MG63 (cell line): ENCODE measurements around the gene FAM184A. TPM values are rescaled to one million over a fixed set of nuclear protein-coding genes. Genes with fewer than 3 reads are reported as not detected.
"Not testable (repeated sequence)": the region's sequence is repeated elsewhere in the genome, so short reads cannot be mapped to it uniquely, and the experiment has no call there.

Experiments used
- DNase-seq: peaks from one replicate; pipeline ENCODE4 v3.0.0-alpha.2; 2020
- H3K27me3 ChIP-seq: fragments of 250-450 bp; sonication (Bioruptor Pico); 2 replicates; pipeline ENCODE4 v1.5.1; 2020; ENCODE audit warnings: mild to moderate bottlenecking, moderate library complexity
- H3K36me3 ChIP-seq: fragments of 250-450 bp; sonication (Bioruptor Pico); 2 replicates; pipeline ENCODE4 v1.5.1; 2020; ENCODE audit warnings: mild to moderate bottlenecking, moderate library complexity
- H3K4me3 ChIP-seq: fragments of 250-450 bp; sonication (Bioruptor Pico); 2 replicates; pipeline ENCODE4 v1.5.1; 2020; ENCODE audit warnings: mild to moderate bottlenecking, moderate library complexity
- H3K9me3 ChIP-seq: fragments of 250-450 bp; sonication (Bioruptor Pico); 2 replicates; pipeline ENCODE4 v1.5.1; 2020; ENCODE audit warnings: mild to moderate bottlenecking, moderate library complexity
- total RNA-seq: library from RNA; depleted of rRNA; stranded (reverse); fragments of >200 nt; shearing (Covaris generic); gene quantifications from 2 replicates; pipeline ENCODE4 v1.2.3, GENCODE V29; 2014; ENCODE audit warnings: low replicate concordance

Gene FAM184A
- total RNA-seq, 1 experiment from 2014 or later: 0.13 TPM

DNA sequence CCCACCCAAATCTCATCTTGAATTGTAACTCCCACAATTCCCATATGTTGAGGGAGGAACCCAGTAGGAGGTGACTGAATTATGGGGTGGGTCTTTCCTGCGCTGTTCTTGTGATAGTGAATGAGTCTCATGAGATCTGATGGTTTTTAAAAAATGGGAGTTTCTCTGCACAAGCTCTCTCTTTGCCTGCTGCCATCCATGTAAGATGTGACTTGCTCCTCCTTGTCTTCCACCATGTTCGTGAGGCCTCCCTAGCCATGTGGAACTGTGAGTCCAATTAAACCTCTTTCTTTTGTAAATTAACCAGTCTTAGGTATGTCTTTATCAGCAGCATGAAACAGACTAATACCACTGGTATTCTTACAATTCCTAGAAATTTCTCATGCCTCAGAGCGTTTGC, 69.2 kb downstream of the FAM184A start:
- H3K9me3 ChIP-seq, H3K4me3 ChIP-seq, DNase-seq, H3K27me3 ChIP-seq, H3K36me3 ChIP-seq: not testable (repeated sequence)

DNA sequence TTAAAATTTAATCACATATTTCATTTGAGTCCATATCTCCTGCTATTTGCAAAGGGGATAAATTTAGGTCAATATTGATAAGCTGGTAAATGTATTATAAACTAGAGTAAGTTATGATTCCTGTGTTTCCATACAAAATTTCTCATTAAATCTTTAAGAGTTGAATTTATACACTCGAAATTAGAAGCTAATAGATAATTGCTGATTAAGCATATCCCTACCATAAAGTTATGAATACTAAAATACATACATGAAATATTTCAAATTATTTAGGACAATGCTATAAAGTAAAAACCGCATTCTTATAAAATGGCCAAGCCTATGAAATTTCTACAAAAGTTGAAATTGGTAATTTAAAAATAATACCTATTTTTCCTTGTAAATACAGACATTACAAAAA, 71.5 kb downstream of the FAM184A start:
- no peak for DNase-seq

DNA sequence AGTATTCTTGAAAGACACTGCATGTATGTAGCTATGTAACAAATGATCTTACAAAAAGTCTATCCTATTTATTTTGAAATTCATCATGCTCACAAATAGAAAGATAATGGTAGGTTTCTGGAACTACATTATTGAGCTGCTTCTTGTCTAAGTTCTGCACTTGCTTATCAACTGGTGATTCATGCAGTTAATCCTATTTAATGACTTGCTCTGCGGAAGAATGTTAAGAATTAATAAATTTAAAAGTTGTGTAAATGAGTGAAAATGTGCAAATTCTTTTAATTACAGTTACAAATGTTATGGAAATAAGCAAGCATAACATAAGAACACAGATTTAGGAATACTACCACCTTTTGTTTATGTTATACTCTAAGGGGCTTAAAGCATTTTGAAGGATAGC, 76.4 kb downstream of the FAM184A start:
- no peak overlapping the region for H3K4me3 ChIP-seq
- H3K27me3 ChIP-seq: no peaks in the 10 kb centered on the region
- no peaks in the 10 kb centered on the region for H3K36me3 ChIP-seq
- no peaks in the 10 kb centered on the region for H3K9me3 ChIP-seq
- no peak for DNase-seq

More for the DNA sequence above, 71.5 kb downstream of the FAM184A start:
- no peak overlapping the region for H3K4me3 ChIP-seq
- no peaks in the 10 kb centered on the region for H3K9me3 ChIP-seq
- no peaks in the 10 kb centered on the region for H3K36me3 ChIP-seq
- peaks cover 3% of the 10 kb centered on the region; the same call in 1 of the 2 replicates for H3K27me3 ChIP-seq

GRCh38 chr6:118999494-119000040, 78.9 kb downstream of the FAM184A start:
- Histone ChIP-seq H3K36me3 (no peaks in the 10 kb centered on the region), H3K9me3 (no peaks in the 10 kb centered on the region), H3K4me3 (no peak overlapping the region), H3K27me3 (no peaks in the 10 kb centered on the region)
- DNase-seq: no peak

- DNase-seq: not testable (repeated sequence)
Observed at GRCh38 chr6:118997426-118997825, 81.0 kb downstream of the FAM184A start.

DNA sequence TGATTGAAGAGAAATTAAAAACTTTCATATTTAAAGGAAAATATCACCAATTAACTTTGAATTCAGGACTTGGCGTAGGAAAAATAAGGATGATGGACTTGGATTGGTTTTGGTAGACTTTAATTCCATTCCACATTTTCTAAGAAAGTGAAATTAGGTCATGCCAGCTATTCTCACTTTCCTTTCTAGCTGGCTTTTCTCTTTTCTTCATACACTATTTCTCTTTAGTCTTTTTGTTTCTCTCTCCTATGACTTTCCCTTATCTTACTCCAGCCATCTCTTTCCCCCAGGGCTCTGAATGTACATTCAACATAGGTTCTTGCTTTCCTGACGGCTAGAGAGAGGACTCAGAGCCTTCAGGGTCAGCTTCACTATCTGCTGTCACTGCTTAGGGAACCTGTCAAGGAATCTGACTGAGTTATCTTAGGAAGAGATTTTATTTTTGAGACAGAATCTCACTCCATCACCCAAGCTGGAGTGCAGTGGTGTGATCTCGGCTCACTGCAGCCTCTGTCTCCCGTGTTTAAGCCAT, 82.1 kb downstream of the FAM184A start:
- no peaks in the 10 kb centered on the region for H3K9me3 ChIP-seq
- no peak overlapping the region for H3K4me3 ChIP-seq
- no peaks in the 10 kb centered on the region for H3K36me3 ChIP-seq
- DNase-seq: no peak
- no peaks in the 10 kb centered on the region for H3K27me3 ChIP-seq

More at GRCh38 chr6:118997426-118997825, 81.0 kb downstream of the FAM184A start:
- not testable (repeated sequence) for H3K9me3 ChIP-seq, H3K4me3 ChIP-seq, H3K27me3 ChIP-seq, H3K36me3 ChIP-seq

DNA sequence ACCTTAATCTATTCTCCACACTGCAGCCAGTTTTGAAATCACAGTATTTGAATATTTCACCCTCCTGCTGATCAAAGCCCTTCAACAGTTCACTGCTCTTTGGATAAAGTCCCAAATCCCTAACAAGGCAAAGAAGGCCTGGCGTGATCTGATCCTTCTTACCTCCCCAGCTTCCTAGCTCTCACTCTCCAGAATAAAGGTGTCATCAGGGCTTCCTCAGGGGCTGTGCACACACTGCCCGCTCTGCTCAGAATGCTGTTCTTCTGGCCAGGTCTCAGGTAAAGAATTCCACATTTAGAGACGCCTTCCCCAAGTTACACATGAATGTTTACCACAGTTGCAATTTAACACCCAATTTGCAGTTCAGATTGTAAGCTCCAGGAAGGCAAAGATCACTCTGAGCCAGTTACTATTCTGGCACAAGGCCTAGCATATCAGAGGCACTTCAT, 84.6 kb downstream of the FAM184A start:
- Histone ChIP-seq H3K9me3 (no peaks in the 10 kb centered on the region), H3K4me3 (no peak overlapping the region), H3K27me3 (no peaks in the 10 kb centered on the region), H3K36me3 (no peaks in the 10 kb centered on the region)
- no peak for DNase-seq

GRCh38 chr6:118993358-118993757, 85.1 kb downstream of the FAM184A start:
- H3K27me3 ChIP-seq: no peaks in the 10 kb centered on the region
- no peak for DNase-seq
- no peaks in the 10 kb centered on the region for H3K9me3 ChIP-seq
- no peak overlapping the region for H3K4me3 ChIP-seq
- H3K36me3 ChIP-seq: no peaks in the 10 kb centered on the region

GRCh38 chr6:118992186-118992795, 86.2 kb downstream of the FAM184A start:
- H3K27me3 ChIP-seq: no peaks in the 10 kb centered on the region
- H3K4me3 ChIP-seq: no peak overlapping the region
- no peaks in the 10 kb centered on the region for H3K36me3 ChIP-seq
- DNase-seq: no peak
- no peaks in the 10 kb centered on the region for H3K9me3 ChIP-seq

GRCh38 chr6:118986312-118986711, 92.2 kb downstream of the FAM184A start:
- H3K9me3 ChIP-seq: no peaks in the 10 kb centered on the region

DNA sequence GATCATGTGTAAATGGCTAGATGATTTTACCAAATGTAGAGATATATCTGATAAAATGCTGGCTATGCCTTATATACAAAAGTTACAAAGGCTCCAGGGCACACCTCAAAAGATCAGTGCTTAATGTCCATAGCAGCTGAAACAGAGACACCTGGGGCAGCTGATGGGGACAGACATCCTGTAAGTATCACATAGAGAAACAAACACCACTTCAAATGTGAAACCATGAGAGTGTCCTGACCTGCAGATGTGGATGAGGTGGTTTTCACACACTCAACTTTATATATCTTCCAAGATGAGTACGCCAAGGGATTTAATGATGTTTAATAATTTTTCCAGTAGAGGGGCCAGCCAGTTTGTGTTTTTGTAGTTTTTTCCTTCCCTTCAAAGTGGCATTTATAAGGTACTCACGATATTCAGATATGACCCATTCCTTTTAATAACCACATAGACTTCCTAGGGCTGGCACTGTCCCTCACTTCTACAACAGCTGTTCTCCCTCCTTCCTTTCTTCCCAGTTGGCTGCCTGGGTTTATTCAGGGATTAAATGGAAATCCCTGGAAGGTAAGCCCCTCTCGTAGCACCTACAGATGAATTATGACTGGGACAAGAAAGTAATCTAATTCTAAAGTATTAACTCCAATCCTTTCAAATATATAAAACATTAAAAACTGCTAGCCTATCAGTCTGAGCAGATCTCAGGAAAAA, 93.2 kb downstream of the FAM184A start:
- no peak for DNase-seq
- Histone ChIP-seq H3K36me3 (no peaks in the 10 kb centered on the region), H3K9me3 (no peaks in the 10 kb centered on the region), H3K4me3 (no peak overlapping the region), H3K27me3 (no peaks in the 10 kb centered on the region)

More at GRCh38 chr6:118986312-118986711, 92.2 kb downstream of the FAM184A start:
- Histone ChIP-seq H3K36me3 (no peaks in the 10 kb centered on the region), H3K4me3 (no peak overlapping the region), H3K27me3 (no peaks in the 10 kb centered on the region)
- DNase-seq: no peak

DNA sequence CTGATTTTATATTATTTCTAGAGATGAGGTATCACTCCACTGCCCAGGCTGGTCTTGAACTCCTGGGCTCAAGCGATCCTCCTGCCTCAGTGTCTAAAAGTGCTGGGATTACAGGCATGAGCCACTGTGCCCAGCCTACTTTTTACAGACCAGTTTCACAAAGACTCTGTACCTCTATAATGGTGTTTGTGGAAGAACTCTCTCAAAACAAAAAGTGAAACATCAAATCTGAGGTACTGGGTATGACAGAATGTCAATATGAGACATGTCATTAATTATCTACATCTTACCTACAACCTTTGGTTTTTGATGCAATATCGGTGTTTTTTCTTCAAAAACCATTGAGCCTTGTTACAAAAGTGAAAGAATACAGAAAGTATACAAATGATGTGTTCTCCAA, 94.1 kb downstream of the FAM184A start:
- DNase-seq: no peak
- H3K27me3 ChIP-seq: no peaks in the 10 kb centered on the region
- H3K36me3 ChIP-seq: no peaks in the 10 kb centered on the region

DNA sequence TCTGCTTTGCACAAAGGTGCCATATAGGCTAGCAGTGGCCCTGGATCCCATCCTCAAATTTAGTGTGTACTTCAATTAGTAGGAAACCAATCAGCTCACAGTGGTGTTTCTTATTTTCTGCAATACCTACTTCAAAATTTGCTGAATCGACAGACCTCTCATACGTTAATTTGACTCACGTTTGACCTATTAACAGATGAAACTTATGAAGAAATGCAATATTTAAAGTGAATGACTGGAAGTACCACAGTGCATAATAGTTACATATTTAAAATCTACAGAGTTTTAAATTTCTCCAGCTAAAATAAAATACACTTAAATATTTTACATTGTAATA, 95.9 kb downstream of the FAM184A start:
- Histone ChIP-seq H3K36me3 (no peaks in the 10 kb centered on the region), H3K27me3 (no peaks in the 10 kb centered on the region), H3K9me3 (no peaks in the 10 kb centered on the region), H3K4me3 (no peak overlapping the region)
- no peak for DNase-seq

More for the DNA sequence above, 94.1 kb downstream of the FAM184A start:
- no peaks in the 10 kb centered on the region for H3K9me3 ChIP-seq
- H3K4me3 ChIP-seq: no peak overlapping the region

GRCh38 chr6:118981884-118982574, 96.4 kb downstream of the FAM184A start:
- DNase-seq: no peak

GRCh38 chr6:118980063-118980462, 98.4 kb downstream of the FAM184A start:
- H3K36me3 ChIP-seq: no peaks in the 10 kb centered on the region
- no peak for DNase-seq
- H3K4me3 ChIP-seq: no peak overlapping the region
- H3K9me3 ChIP-seq: no peaks in the 10 kb centered on the region
- no peaks in the 10 kb centered on the region for H3K27me3 ChIP-seq

More at GRCh38 chr6:118981884-118982574, 96.4 kb downstream of the FAM184A start:
- Histone ChIP-seq H3K4me3 (no peak overlapping the region), H3K9me3 (no peaks in the 10 kb centered on the region), H3K27me3 (no peaks in the 10 kb centered on the region), H3K36me3 (no peaks in the 10 kb centered on the region)

- H3K27me3 ChIP-seq: no peaks in the 10 kb centered on the region
- DNase-seq: no peak
- no peaks in the 10 kb centered on the region for H3K9me3 ChIP-seq
- H3K4me3 ChIP-seq: no peak overlapping the region
- no peaks in the 10 kb centered on the region for H3K36me3 ChIP-seq
Observed at GRCh38 chr6:118974790-118975189, 103.7 kb downstream of the FAM184A start.

DNA sequence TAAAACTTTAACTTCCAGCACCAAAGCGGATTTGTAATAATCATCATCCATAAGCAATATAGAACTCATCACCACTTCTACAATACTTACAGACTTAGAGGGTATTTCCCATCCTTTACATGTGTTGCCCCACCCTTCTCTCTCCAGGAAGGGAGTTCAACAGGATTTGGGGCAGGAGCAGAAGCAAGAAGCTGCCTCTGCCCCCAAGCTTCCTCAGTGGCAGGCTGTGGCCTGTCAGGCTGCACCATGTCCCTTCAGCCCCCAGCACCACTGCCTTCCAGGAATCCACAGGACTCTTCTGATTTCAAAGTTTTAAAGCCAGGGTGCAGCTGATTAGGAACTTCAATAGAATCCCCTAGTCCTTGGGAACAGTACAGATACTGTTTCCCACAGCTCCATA, 106.8 kb downstream of the FAM184A start:
- Histone ChIP-seq H3K9me3 (no peaks in the 10 kb centered on the region), H3K4me3 (no peak overlapping the region), H3K27me3 (no peaks in the 10 kb centered on the region), H3K36me3 (no peaks in the 10 kb centered on the region)
- no peak for DNase-seq
